Activated B cell treated with CpG ODN at 0.5 μM for 24 hours (primary cell): ENCODE measurements around the gene TXNDC16. TPM values are rescaled to one million over a fixed set of nuclear protein-coding genes. Genes with fewer than 3 reads are reported as not detected.

Experiments used
- ATAC-seq: fragments of 200-7000 bp; cut with Tn5 transposase; one replicate; pipeline ENCODE4 v1.10.0; 2021; ENCODE audit warnings: low read depth, mild to moderate bottlenecking, moderate library complexity
- CTCF ChIA-PET: fragments of 350-600 bp; sonication (Branson Sonifier 250); formaldehyde crosslinking; loops from one replicate; lab custom pipeline; 2021; ENCODE audit warnings: antibody characterized with exemption; lab: Charles Lee
- POLR2A ChIA-PET: fragments of 350-600 bp; sonication (Branson Sonifier 250); formaldehyde crosslinking; loops from one replicate; lab custom pipeline; 2021; ENCODE audit warnings: antibody characterized with exemption; lab: Charles Lee
- DNase-seq: peaks from one replicate; pipeline ENCODE4 v3.0.0; 2022
- H3K27ac Mint-ChIP-seq: one replicate; pipeline ENCODE4 v1.8.0; 2020; ENCODE audit warnings: mixed read lengths
- H3K27me3 Mint-ChIP-seq: one replicate; pipeline ENCODE4 v1.8.0; 2021; ENCODE audit warnings: mixed read lengths
- H3K36me3 Mint-ChIP-seq: one replicate; pipeline ENCODE4 v1.8.0; 2021; ENCODE audit warnings: low read depth, mixed read lengths
- H3K4me1 Mint-ChIP-seq: one replicate; pipeline ENCODE4 v1.8.0; 2021; ENCODE audit warnings: mixed read lengths
- H3K4me3 Mint-ChIP-seq: one replicate; pipeline ENCODE4 v1.8.0; 2020; ENCODE audit warnings: mild to moderate bottlenecking, mixed read lengths
- H3K9me3 Mint-ChIP-seq: one replicate; pipeline ENCODE4 v1.8.0; 2020; ENCODE audit warnings: mixed read lengths
- CTCF ChIP-seq: fragments of 200-600 bp; IDR thresholded peaks from one replicate; pipeline ENCODE4 v1.8.0; 2022; ENCODE audit warnings: antibody characterized with exemption, mild to moderate bottlenecking
- intact Hi-C: fragments of 100-400 bp; cut with micrococcal nuclease; formaldehyde crosslinking; loops from one replicate; pipeline ENCODE4 v1.15.1; 2024
- total RNA-seq: library from RNA; stranded (reverse); gene quantifications from 2 replicates; pipeline ENCODE4 v1.2.3, GENCODE V29; 2022

TXNDC16 gene
- 1.9 and 3.9 TPM in 2 replicates for total RNA-seq

- H3K4me1 Mint-ChIP-seq, result peaks cover 17% of the 10 kb centered on the region
- DNase-seq, result peak; percentile 94
- ChIA-PET POLR2A (interaction anchor here (0.6 to 1.2 kb wide), 10 partner anchors 9 to 1297 kb away, joined by 3 to 8 read pairs (median 3); partner anchors contain the start of genes DDHD1, GNPNAT1 and STYX), CTCF (interaction anchor here (0.8 to 1.1 kb wide), 2 partner anchors 82 to 252 kb away, joined by 3 read pairs; no protein-coding TSS in a partner anchor)
- intact Hi-C loops, result loop anchor here (1.0 to 10.0 kb wide), 16 partner anchors 155 to 1932 kb away; partner anchors contain the start of genes DDHD1, FRMD6, GMFB and GNPNAT1
- H3K27me3 Mint-ChIP-seq, result peaks cover 2% of the 10 kb centered on the region
- no peak for TF ChIP-seq CTCF
- peak; percentile 91 for ATAC-seq
- H3K4me3 Mint-ChIP-seq, result peak within 1 kb of the TSS; percentile 91
- H3K27ac Mint-ChIP-seq, result peak within 1 kb of the TSS; percentile 80
- H3K36me3 Mint-ChIP-seq, result no peaks in the 10 kb centered on the region
- H3K9me3 Mint-ChIP-seq, result no peaks in the 10 kb centered on the region
These were observed at the start of gene TXNDC16, which contains the start of gene GPR137C for GRCh38 chr14:52552063-52552988. TXNDC16 (minus strand) TSS chr14:52552505; CDS start chr14:52543557, 8,948 bp downstream. GPR137C (plus strand) TSS chr14:52552836; CDS start chr14:52553148, 312 bp downstream.

GRCh38 chr14:52599974-52600373, 47.7 kb upstream of the TXNDC16 start:
- no peaks in the 10 kb centered on the region for H3K36me3 Mint-ChIP-seq
- no peak for TF ChIP-seq CTCF
- CTCF ChIA-PET, result no interaction called here
- POLR2A ChIA-PET, result no interaction called here
- DNase-seq (no peak), ATAC-seq (no peak)
- peaks cover 2% of the 10 kb centered on the region for H3K27me3 Mint-ChIP-seq
- H3K27ac Mint-ChIP-seq, result no peak overlapping the region
- H3K9me3 Mint-ChIP-seq, result peaks cover 7% of the 10 kb centered on the region
- no peak overlapping the region for H3K4me3 Mint-ChIP-seq
- intact Hi-C loops, result no loop called here
- H3K4me1 Mint-ChIP-seq, result peaks cover 3% of the 10 kb centered on the region

- ChIA-PET POLR2A (no interaction called here), CTCF (no interaction called here)
- ATAC-seq (no peak), DNase-seq (no peak)
- H3K9me3 Mint-ChIP-seq, result peaks cover 5% of the 10 kb centered on the region
- peaks cover 2% of the 10 kb centered on the region for H3K27me3 Mint-ChIP-seq
- no peak overlapping the region for H3K4me3 Mint-ChIP-seq
- no peaks in the 10 kb centered on the region for H3K36me3 Mint-ChIP-seq
- no peak for TF ChIP-seq CTCF
- intact Hi-C loops, result no loop called here
- H3K27ac Mint-ChIP-seq, result no peak overlapping the region
- peaks cover 3% of the 10 kb centered on the region for H3K4me1 Mint-ChIP-seq
These were observed 46.3 kb upstream of the TXNDC16 start for GRCh38 chr14:52598568-52598967.

- Mint-ChIP-seq H3K36me3 (no peaks in the 10 kb centered on the region), H3K27ac (no peak overlapping the region), H3K4me3 (no peak overlapping the region), H3K9me3 (peaks cover 5% of the 10 kb centered on the region), H3K4me1 (no peaks in the 10 kb centered on the region), H3K27me3 (peaks cover 2% of the 10 kb centered on the region)
- ATAC-seq (no peak), DNase-seq (no peak)
- POLR2A ChIA-PET, result no interaction called here
- CTCF ChIA-PET, result no interaction called here
- TF ChIP-seq CTCF, result no peak
- intact Hi-C loops, result no loop called here
These were observed 44.6 kb upstream of the TXNDC16 start for GRCh38 chr14:52596861-52597260.

- peaks cover 5% of the 10 kb centered on the region for H3K9me3 Mint-ChIP-seq
- ChIA-PET CTCF (no interaction called here), POLR2A (no interaction called here)
- intact Hi-C loops, result no loop called here
- H3K4me3 Mint-ChIP-seq, result no peak overlapping the region
- no peak overlapping the region for H3K27ac Mint-ChIP-seq
- no peak for TF ChIP-seq CTCF
- ATAC-seq (no peak), DNase-seq (no peak)
- no peaks in the 10 kb centered on the region for H3K4me1 Mint-ChIP-seq
- no peaks in the 10 kb centered on the region for H3K36me3 Mint-ChIP-seq
- H3K27me3 Mint-ChIP-seq, result peaks cover 2% of the 10 kb centered on the region
These were observed 44.0 kb upstream of the TXNDC16 start for GRCh38 chr14:52596320-52596719.
